ENCODE results near the gene NSUN5. TPM values are rescaled to one million over a fixed set of nuclear protein-coding genes. Genes with fewer than 3 reads are reported as not detected.

Gene NSUN5
- total RNA-seq, 1 experiment from 2014 or later: 28.9 TPM

GRCh38 chr7:73316521-73316920 is 7.9 kb upstream of the NSUN5 start:
- intact Hi-C loops (cut with micrococcal nuclease; ENCODE audit: unreplicated experiment): no loop called here
- CTCF ChIA-PET: no interaction called here
- Histone ChIP-seq H3K27ac (ENCODE audit: low read depth, low read length, poor library complexity, severe bottlenecking) (no peak overlapping the region), H3K36me3 (ENCODE audit: insufficient read depth, low read length, poor library complexity, severe bottlenecking) (no peaks in the 10 kb centered on the region), H3K27me3 (replicated peaks; ENCODE audit: insufficient read depth, low read depth, low read length, poor library complexity) (no peaks in the 10 kb centered on the region), H3K4me3 (ENCODE audit: low read depth, low read length, poor library complexity, severe bottlenecking) (no peak overlapping the region), H3K4me1 (ENCODE audit: insufficient read depth, low read length, poor library complexity, severe bottlenecking) (no peaks in the 10 kb centered on the region), H3K9me3 (ENCODE audit: low read depth, low read length, poor library complexity, severe bottlenecking) (no peaks in the 10 kb centered on the region)
- no peak for TF ChIP-seq CTCF (conservative IDR thresholded peaks at IDR 0.05; ENCODE audit: low read depth, low read length)
- POLR2A ChIA-PET (ENCODE audit: low non-redundant PET): no interaction called here
- DNase-seq (ENCODE audit: low spot score): no peak
- BruUV-seq (replicated peaks): no TSS peak

- Histone ChIP-seq H3K4me1 (ENCODE audit: insufficient read depth, low read length, poor library complexity, severe bottlenecking) (no peaks in the 10 kb centered on the region), H3K36me3 (ENCODE audit: insufficient read depth, low read length, poor library complexity, severe bottlenecking) (no peaks in the 10 kb centered on the region), H3K27ac (ENCODE audit: low read depth, low read length, poor library complexity, severe bottlenecking) (no peak overlapping the region), H3K27me3 (replicated peaks; ENCODE audit: insufficient read depth, low read depth, low read length, poor library complexity) (no peaks in the 10 kb centered on the region), H3K9me3 (ENCODE audit: low read depth, low read length, poor library complexity, severe bottlenecking) (no peaks in the 10 kb centered on the region), H3K4me3 (ENCODE audit: low read depth, low read length, poor library complexity, severe bottlenecking) (no peak overlapping the region)
- ChIA-PET POLR2A (ENCODE audit: low non-redundant PET) (interaction anchor here (0.5 kb wide), 1 partner anchor 243 kb away, joined by 3 read pairs; no protein-coding TSS in a partner anchor), CTCF (no interaction called here)
- TF ChIP-seq CTCF (conservative IDR thresholded peaks at IDR 0.05; ENCODE audit: low read depth, low read length): no peak
- TF ChIP-seq EZH2 (IDR thresholded peaks at IDR 0.05; ENCODE audit: borderline replicate concordance, low read depth, low read length, poor library complexity, severe bottlenecking): no peak
- no TSS peak for BruUV-seq (replicated peaks)
- no peak for DNase-seq (ENCODE audit: low spot score)
- intact Hi-C loops (cut with micrococcal nuclease; ENCODE audit: unreplicated experiment): no loop called here
These were observed 5.6 kb upstream of the NSUN5 start for GRCh38 chr7:73314271-73314670.

GRCh38 chr7:73313521-73313906 is 4.9 kb upstream of the NSUN5 start:
- H3K4me1 ChIP-seq (ENCODE audit: insufficient read depth, low read length, poor library complexity, severe bottlenecking): no peaks in the 10 kb centered on the region
- H3K9me3 ChIP-seq (ENCODE audit: low read depth, low read length, poor library complexity, severe bottlenecking): no peaks in the 10 kb centered on the region
- ChIA-PET CTCF (no interaction called here), POLR2A (ENCODE audit: low non-redundant PET) (interaction anchor here (0.5 kb wide), 1 partner anchor 243 kb away, joined by 3 read pairs; no protein-coding TSS in a partner anchor)
- no peak overlapping the region for H3K27ac ChIP-seq (ENCODE audit: low read depth, low read length, poor library complexity, severe bottlenecking)
- H3K27me3 ChIP-seq (replicated peaks; ENCODE audit: insufficient read depth, low read depth, low read length, poor library complexity): no peaks in the 10 kb centered on the region
- no peaks in the 10 kb centered on the region for H3K36me3 ChIP-seq (ENCODE audit: insufficient read depth, low read length, poor library complexity, severe bottlenecking)
- H3K4me3 ChIP-seq (ENCODE audit: low read depth, low read length, poor library complexity, severe bottlenecking): no peak overlapping the region
- intact Hi-C loops (cut with micrococcal nuclease; ENCODE audit: unreplicated experiment): no loop called here
- no peak for DNase-seq (ENCODE audit: low spot score)
- TF ChIP-seq EZH2 (IDR thresholded peaks at IDR 0.05; ENCODE audit: borderline replicate concordance, low read depth, low read length, poor library complexity, severe bottlenecking) (no peak), CTCF (conservative IDR thresholded peaks at IDR 0.05; ENCODE audit: low read depth, low read length) (no peak)
- BruUV-seq (replicated peaks): no TSS peak

Measured in A673 (cell line).